Neuronal stem cell (in vitro differentiated cells): ENCODE results near the gene CFD.

ENCODE experiments used
- DNase-seq: peaks from one replicate; pipeline ENCODE4 v3.0.0-alpha.2; 2013; ENCODE audit warnings: low spot score
- H2AFZ ChIP-seq: one replicate; pipeline ENCODE4 v1.6.1; 2013; ENCODE audit warnings: mild to moderate bottlenecking, low read length, inconsistent platforms
- H2AK5ac ChIP-seq: 2 replicates; pipeline ENCODE4 v1.6.1; 2013; ENCODE audit warnings: low read depth, mild to moderate bottlenecking, inconsistent platforms, low read length, moderate library complexity, mixed read lengths
- H2BK120ac ChIP-seq: 2 replicates; pipeline ENCODE4 v1.6.1; 2013; ENCODE audit warnings: low read depth, mild to moderate bottlenecking, inconsistent platforms, low read length, moderate library complexity, mixed read lengths
- H2BK12ac ChIP-seq: one replicate; pipeline ENCODE4 v1.6.1; 2013; ENCODE audit warnings: low read length, inconsistent platforms
- H2BK15ac ChIP-seq: 2 replicates; pipeline ENCODE4 v1.6.1; 2013; ENCODE audit warnings: mild to moderate bottlenecking, low read length, inconsistent platforms, mixed read lengths
- H2BK5ac ChIP-seq: one replicate; pipeline ENCODE4 v1.6.1; 2013; ENCODE audit warnings: inconsistent platforms, mild to moderate bottlenecking, low read length, moderate library complexity
- H3K14ac ChIP-seq: one replicate; pipeline ENCODE4 v1.6.1; 2013; ENCODE audit warnings: low read length, inconsistent platforms
- H3K18ac ChIP-seq: 2 replicates; pipeline ENCODE4 v1.6.1; 2013; ENCODE audit warnings: low read length, inconsistent platforms
- H3K23ac ChIP-seq: 2 replicates; pipeline ENCODE4 v1.6.1; 2013; ENCODE audit warnings: low read depth, mild to moderate bottlenecking, mixed read lengths, low read length, inconsistent platforms; ENCODE audit not compliant: poor library complexity
- H3K27ac ChIP-seq: replicated peaks from 3 replicates; pipeline ENCODE4 v1.5.1; 2013; ENCODE audit warnings: low read length, inconsistent platforms
- H3K27me3 ChIP-seq, 3 experiments: 2 replicates each; pipeline ENCODE4 v1.6.1; 2013; ENCODE audit warnings: low read length in 3 of 3, mild to moderate bottlenecking in 2 of 3, inconsistent platforms in 1 of 3, low read depth in 1 of 3, mixed read lengths in 1 of 3, moderate library complexity in 1 of 3; ENCODE audit not compliant: control insufficient read depth in 3 of 3, insufficient read depth in 3 of 3
- H3K36me3 ChIP-seq, 2 donors: replicated peaks in 1 of 2; 2 replicates each; pipeline ENCODE4 v1.6.1; 2013; ENCODE audit warnings: low read length in 2 of 2; ENCODE audit not compliant: control insufficient read depth in 2 of 2, insufficient read depth in 2 of 2
- H3K4ac ChIP-seq: 2 replicates; pipeline ENCODE4 v1.6.1; 2013; ENCODE audit warnings: inconsistent platforms, mild to moderate bottlenecking, low read length, moderate library complexity
- H3K4me1 ChIP-seq, 2 donors: 1 replicate in 1 of 2; 2 replicates in 1 of 2; pipeline ENCODE4 v1.6.1; 2013; ENCODE audit warnings: low read length in 2 of 2, low read depth in 1 of 2; ENCODE audit not compliant: control insufficient read depth in 2 of 2, insufficient read depth in 1 of 2
- H3K4me2 ChIP-seq: one replicate; pipeline ENCODE4 v1.6.1; 2013; ENCODE audit warnings: mild to moderate bottlenecking, low read length, inconsistent platforms; ENCODE audit not compliant: insufficient read depth, poor library complexity, severe bottlenecking
- H3K4me3 ChIP-seq, 2 donors: 2 replicates each; pipeline ENCODE4 v1.5.1; 2013; ENCODE audit warnings: low read length in 2 of 2, mild to moderate bottlenecking in 2 of 2, inconsistent platforms in 1 of 2, moderate library complexity in 1 of 2
- H3K79me1 ChIP-seq: one replicate; pipeline ENCODE4 v1.6.1; 2013; ENCODE audit warnings: low read depth, mild to moderate bottlenecking, inconsistent platforms, low read length, moderate library complexity
- H3K9ac ChIP-seq: one replicate; pipeline ENCODE4 v1.6.1; 2013; ENCODE audit warnings: mild to moderate bottlenecking, low read depth, low read length, inconsistent platforms; ENCODE audit not compliant: poor library complexity
- H3K9me3 ChIP-seq, 2 donors: replicated peaks in 1 of 2; 2 replicates each; pipeline versions ENCODE3 to v1.6.1; 2013; ENCODE audit warnings: low read length in 2 of 2, mild to moderate bottlenecking in 2 of 2, inconsistent platforms in 1 of 2, low read depth in 1 of 2, mixed read lengths in 1 of 2, moderate library complexity in 1 of 2; ENCODE audit not compliant: control insufficient read depth in 2 of 2, insufficient read depth in 1 of 2
- H4K8ac ChIP-seq: one replicate; pipeline ENCODE4 v1.6.1; 2013; ENCODE audit warnings: low read depth, mild to moderate bottlenecking, inconsistent platforms, low read length, moderate library complexity
- H4K91ac ChIP-seq: one replicate; pipeline ENCODE4 v1.6.1; 2013; ENCODE audit warnings: low read length, low read depth, mild to moderate bottlenecking, inconsistent platforms; ENCODE audit not compliant: poor library complexity
- WGBS, 2 donors: extraction: QIAGEN DNeasy Blood & Tissue Kit; methylation state at CpG; one replicate each; pipeline ENCODE4 v1.1.7; 2013; ENCODE audit warnings: missing lambda C conversion rate in 2 of 2, mixed read lengths in 1 of 2; ENCODE audit not compliant: insufficient read length in 2 of 2, insufficient replicate concordance in 1 of 2; ENCODE audit errors: extremely low coverage in 2 of 2; 5-methylcytosine and 5-hydroxymethylcytosine counted together

Gene CFD

GRCh38 chr19:867301-867793, 7.9 kb downstream of the CFD start:
- H2BK5ac ChIP-seq: no peak overlapping the region
- DNase-seq: no peak
- peaks cover 0 to 5% of the 10 kb centered on the region in 2 donors for H3K9me3 ChIP-seq
- no peak overlapping the region for H2BK15ac ChIP-seq
- H3K79me1 ChIP-seq: peaks cover 1% of the 10 kb centered on the region
- H4K8ac ChIP-seq: no peak overlapping the region
- no peak overlapping the region for H2BK12ac ChIP-seq
- no peak overlapping the region for H2AK5ac ChIP-seq
- H2AFZ ChIP-seq: no peak overlapping the region
- no peak overlapping the region for H4K91ac ChIP-seq
- H2BK120ac ChIP-seq: no peak overlapping the region
- peaks cover 0 to 5% of the 10 kb centered on the region in 2 donors for H3K4me1 ChIP-seq
- peak overlapping the region; percentile 77 for H3K9ac ChIP-seq
- H3K27me3 ChIP-seq: peaks cover 0 to 10% (median 4%) of the 10 kb centered on the region in 3 experiments
- peaks cover 22 to 47% of the 10 kb centered on the region in 2 donors for H3K36me3 ChIP-seq
- peak overlapping the region; percentile 67 for H3K18ac ChIP-seq
- H3K4me2 ChIP-seq: no peak overlapping the region
- no CpG with 5 or more reads among the region's 16 CpGs for WGBS, 2 donors
- no peak overlapping the region for H3K4ac ChIP-seq
- no peak overlapping the region for H3K14ac ChIP-seq
- H3K4me3 ChIP-seq: no peak overlapping the region
- H3K27ac ChIP-seq: no peak overlapping the region
- H3K23ac ChIP-seq: no peak overlapping the region

- no peak overlapping the region for H2AFZ ChIP-seq
- H3K9me3 ChIP-seq: peaks cover 0 to 3% of the 10 kb centered on the region in 2 donors
- no peak overlapping the region for H2BK12ac ChIP-seq
- peak overlapping the region; percentile 91 for H3K23ac ChIP-seq
- H3K27ac ChIP-seq: no peak overlapping the region
- H4K8ac ChIP-seq: no peak overlapping the region
- no peak overlapping the region for H4K91ac ChIP-seq
- no peak overlapping the region for H3K14ac ChIP-seq
- peaks cover 0 to 5% (median 2%) of the 10 kb centered on the region in 3 experiments for H3K27me3 ChIP-seq
- H3K4me1 ChIP-seq: peaks cover 0 to 5% of the 10 kb centered on the region in 2 donors
- no peak overlapping the region for H2BK15ac ChIP-seq
- no peak overlapping the region for H3K4me2 ChIP-seq
- H2BK120ac ChIP-seq: no peak overlapping the region
- H2AK5ac ChIP-seq: no peak overlapping the region
- peaks cover 22 to 47% of the 10 kb centered on the region in 2 donors for H3K36me3 ChIP-seq
- no peak overlapping the region for H3K9ac ChIP-seq
- H3K4ac ChIP-seq: no peak overlapping the region
- WGBS, 2 donors: no CpG with 5 or more reads among the region's 39 CpGs
- no peak overlapping the region for H3K18ac ChIP-seq
- no peak for DNase-seq
- no peak overlapping the region for H2BK5ac ChIP-seq
- H3K4me3 ChIP-seq: no peak overlapping the region
- H3K79me1 ChIP-seq: peaks cover 1% of the 10 kb centered on the region
These were observed 8.5 kb downstream of the CFD start for GRCh38 chr19:867855-868457.

- H3K4me3 ChIP-seq: no peak overlapping the region
- no peak overlapping the region for H2BK120ac ChIP-seq
- H3K9ac ChIP-seq: no peak overlapping the region
- H2BK5ac ChIP-seq: no peak overlapping the region
- peak overlapping the region; percentile 82 for H4K8ac ChIP-seq
- H4K91ac ChIP-seq: no peak overlapping the region
- no peak overlapping the region for H3K4me2 ChIP-seq
- H3K14ac ChIP-seq: no peak overlapping the region
- no peaks in the 10 kb centered on the region for H3K9me3 ChIP-seq
- no peak overlapping the region for H3K4ac ChIP-seq
- H3K36me3 ChIP-seq: peaks cover 26 to 51% of the 10 kb centered on the region in 2 donors
- H3K79me1 ChIP-seq: peaks cover 4% of the 10 kb centered on the region
- no peaks in the 10 kb centered on the region for H3K27me3 ChIP-seq
- no peak overlapping the region for H2AFZ ChIP-seq
- H2BK12ac ChIP-seq: no peak overlapping the region
- no peak overlapping the region for H2BK15ac ChIP-seq
- no peak overlapping the region for H2AK5ac ChIP-seq
- H3K23ac ChIP-seq: peak overlapping the region; percentile 91
- peaks cover 0 to 5% of the 10 kb centered on the region in 2 donors for H3K4me1 ChIP-seq
- DNase-seq: no peak
- no peak overlapping the region for H3K27ac ChIP-seq
- no CpG with 5 or more reads among the region's 34 CpGs for WGBS, 2 donors
- H3K18ac ChIP-seq: no peak overlapping the region
These were observed 9.2 kb downstream of the CFD start for GRCh38 chr19:868458-869244.
